Esophagus squamous epithelium (tissue), 5 donors: Measurements from ENCODE around the gene ALDH9A1. TPM values are rescaled to one million over a fixed set of nuclear protein-coding genes. Genes with fewer than 3 reads are reported as not detected.

Experiments used
- DNase-seq: peaks from one replicate; lab custom pipeline; 2025; lab: John Stamatoyannopoulos, UW
- H3K27ac ChIP-seq, 4 donors: fragments of 200-600 bp; sonication (generic); one replicate each; pipeline ENCODE4 v1.5.1; 2016 to 2019; ENCODE audit warnings: mild to moderate bottlenecking in 1 of 4
- H3K27me3 ChIP-seq, 4 donors: fragments of 200-600 bp; sonication (generic); 1 replicate in 3 of 4; 2 replicates in 1 of 4; pipeline versions ENCODE4 v1.5.1 to v1.6.0; 2017 to 2021; ENCODE audit warnings: antibody characterized with exemption in 1 of 4
- H3K36me3 ChIP-seq, 3 donors: fragments of 200-600 bp; sonication (generic); one replicate each; pipeline ENCODE4 v1.5.1; 2016 to 2019
- H3K4me1 ChIP-seq, 3 donors: fragments of 200-600 bp; sonication (generic); one replicate each; pipeline ENCODE4 v1.5.1; 2017 to 2019
- H3K4me3 ChIP-seq, 4 donors: fragments of 200-600 bp; sonication (generic); 1 replicate in 3 of 4; 2 replicates in 1 of 4; pipeline ENCODE4 v1.5.1; 2016 to 2019; ENCODE audit warnings: mild to moderate bottlenecking in 2 of 4, moderate library complexity in 1 of 4
- H3K9me3 ChIP-seq, 3 donors: fragments of 200-600 bp; sonication (generic); one replicate each; pipeline ENCODE4 v1.5.1; 2016 to 2019
- POLR2A ChIP-seq, 4 donors: fragments of 450-650 bp; IDR thresholded peaks; one replicate each; pipeline ENCODE4 v1.6.1; 2017; ENCODE audit warnings: antibody characterized with exemption in 4 of 4, mild to moderate bottlenecking in 4 of 4, moderate library complexity in 3 of 4
- WGBS, 2 donors: methylation state at CpG; one replicate each; pipeline ENCODE4 v1.1.5; 2018; 5-methylcytosine and 5-hydroxymethylcytosine counted together
- intact Hi-C: fragments of 100-400 bp; cut with DNase I; formaldehyde crosslinking; loops from one replicate; pipeline ENCODE4 v1.15.0; 2022
- total RNA-seq, 4 donors: library from RNA; depleted of rRNA; stranded (reverse); fragments of >200 nt; gene quantifications; one replicate each; pipeline ENCODE4 v1.1.0, GENCODE V29; 2016
- TF ChIP-seq, protein P1 (sequence below), 6 experiments: fragments of 450-650 bp in 4 of 6; fragments of 200-600 bp in 2 of 6; sonication (generic) in 2 of 6; IDR thresholded peaks; one replicate each; pipeline ENCODE4 v1.5.1; 2016 to 2019; ENCODE audit warnings: antibody characterized with exemption in 6 of 6, mild to moderate bottlenecking in 4 of 6, moderate library complexity in 4 of 6
- donor health status: DM: yes; HTN: yes; CAD: no.

Gene ALDH9A1
- total RNA-seq, 4 donors from 2014 or later: 120 to 198 (median 158) TPM

DNA sequence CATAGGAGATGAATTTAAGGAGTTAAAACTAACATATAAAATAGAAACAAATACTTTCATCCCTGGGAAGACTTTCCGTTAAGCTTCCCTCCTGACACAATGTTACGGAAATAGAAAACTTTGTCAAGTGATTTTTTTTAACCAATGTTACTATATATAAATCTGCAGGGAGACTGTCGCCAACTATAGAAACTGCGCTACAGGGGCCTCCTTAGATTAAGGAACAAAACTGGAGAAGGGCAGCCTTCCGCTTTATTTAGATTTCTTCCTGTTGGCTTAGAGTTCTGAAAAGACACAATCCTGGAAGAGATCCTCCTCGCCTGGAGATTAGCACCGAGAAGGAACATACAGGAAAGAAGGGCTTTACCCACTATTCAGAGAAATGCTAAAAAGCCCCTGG lies 65.9 kb downstream of the ALDH9A1 start:
- 8 to 13% methylated on average over 7 of the region's 7 CpGs for WGBS, 2 donors
- intact Hi-C loops: no loop called here
- Histone ChIP-seq H3K27me3 (no peaks in the 10 kb centered on the region), H3K4me1 (peaks cover 22 to 65% (median 31%) of the 10 kb centered on the region in 3 donors), H3K4me3 (peak overlapping the region; percentile 45 to 80 (median 67)), H3K27ac (peak overlapping the region; percentile 89 to 96 (median 92)), H3K9me3 (no peaks in the 10 kb centered on the region), H3K36me3 (peaks cover 0 to 10% (median 0%) of the 10 kb centered on the region in 3 donors)
- TF ChIP-seq, protein P1, sequence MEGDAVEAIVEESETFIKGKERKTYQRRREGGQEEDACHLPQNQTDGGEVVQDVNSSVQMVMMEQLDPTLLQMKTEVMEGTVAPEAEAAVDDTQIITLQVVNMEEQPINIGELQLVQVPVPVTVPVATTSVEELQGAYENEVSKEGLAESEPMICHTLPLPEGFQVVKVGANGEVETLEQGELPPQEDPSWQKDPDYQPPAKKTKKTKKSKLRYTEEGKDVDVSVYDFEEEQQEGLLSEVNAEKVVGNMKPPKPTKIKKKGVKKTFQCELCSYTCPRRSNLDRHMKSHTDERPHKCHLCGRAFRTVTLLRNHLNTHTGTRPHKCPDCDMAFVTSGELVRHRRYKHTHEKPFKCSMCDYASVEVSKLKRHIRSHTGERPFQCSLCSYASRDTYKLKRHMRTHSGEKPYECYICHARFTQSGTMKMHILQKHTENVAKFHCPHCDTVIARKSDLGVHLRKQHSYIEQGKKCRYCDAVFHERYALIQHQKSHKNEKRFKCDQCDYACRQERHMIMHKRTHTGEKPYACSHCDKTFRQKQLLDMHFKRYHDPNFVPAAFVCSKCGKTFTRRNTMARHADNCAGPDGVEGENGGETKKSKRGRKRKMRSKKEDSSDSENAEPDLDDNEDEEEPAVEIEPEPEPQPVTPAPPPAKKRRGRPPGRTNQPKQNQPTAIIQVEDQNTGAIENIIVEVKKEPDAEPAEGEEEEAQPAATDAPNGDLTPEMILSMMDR (IDR thresholded peaks at IDR 0.05): no peak
- TF ChIP-seq POLR2A (IDR thresholded peaks at IDR 0.05): no peak
- no peak for DNase-seq

DNA sequence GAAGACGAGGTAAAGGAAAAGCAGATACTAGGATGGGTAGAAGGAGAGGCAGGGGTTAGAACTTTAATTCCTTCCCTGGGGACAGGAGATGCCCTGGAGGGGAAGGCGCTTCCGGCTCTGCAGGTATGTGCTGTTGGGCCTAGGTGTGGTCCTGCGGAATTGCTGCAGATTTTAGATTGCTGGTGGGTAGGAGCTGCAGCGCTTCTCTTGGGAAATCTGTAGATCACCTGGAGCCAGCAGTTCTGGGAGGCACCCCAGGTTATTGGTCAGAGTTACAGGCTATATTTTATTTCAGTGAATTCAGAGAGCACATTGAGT lies 66.3 kb downstream of the ALDH9A1 start:
- Histone ChIP-seq H3K27me3 (no peaks in the 10 kb centered on the region), H3K4me1 (peaks cover 22 to 62% (median 27%) of the 10 kb centered on the region in 3 donors), H3K4me3 (peak overlapping the region; percentile 45 to 80 (median 67)), H3K9me3 (no peaks in the 10 kb centered on the region), H3K27ac (peak overlapping the region; percentile 89 to 96 (median 92)), H3K36me3 (peaks cover 0 to 10% (median 0%) of the 10 kb centered on the region in 3 donors)
- TF ChIP-seq POLR2A (IDR thresholded peaks at IDR 0.05): no peak
- TF ChIP-seq, protein P1 (IDR thresholded peaks at IDR 0.05): no peak
- intact Hi-C loops: no loop called here
- WGBS, 2 donors: 13 to 19% methylated on average over 5 of the region's 5 CpGs
- no peak for DNase-seq

DNA sequence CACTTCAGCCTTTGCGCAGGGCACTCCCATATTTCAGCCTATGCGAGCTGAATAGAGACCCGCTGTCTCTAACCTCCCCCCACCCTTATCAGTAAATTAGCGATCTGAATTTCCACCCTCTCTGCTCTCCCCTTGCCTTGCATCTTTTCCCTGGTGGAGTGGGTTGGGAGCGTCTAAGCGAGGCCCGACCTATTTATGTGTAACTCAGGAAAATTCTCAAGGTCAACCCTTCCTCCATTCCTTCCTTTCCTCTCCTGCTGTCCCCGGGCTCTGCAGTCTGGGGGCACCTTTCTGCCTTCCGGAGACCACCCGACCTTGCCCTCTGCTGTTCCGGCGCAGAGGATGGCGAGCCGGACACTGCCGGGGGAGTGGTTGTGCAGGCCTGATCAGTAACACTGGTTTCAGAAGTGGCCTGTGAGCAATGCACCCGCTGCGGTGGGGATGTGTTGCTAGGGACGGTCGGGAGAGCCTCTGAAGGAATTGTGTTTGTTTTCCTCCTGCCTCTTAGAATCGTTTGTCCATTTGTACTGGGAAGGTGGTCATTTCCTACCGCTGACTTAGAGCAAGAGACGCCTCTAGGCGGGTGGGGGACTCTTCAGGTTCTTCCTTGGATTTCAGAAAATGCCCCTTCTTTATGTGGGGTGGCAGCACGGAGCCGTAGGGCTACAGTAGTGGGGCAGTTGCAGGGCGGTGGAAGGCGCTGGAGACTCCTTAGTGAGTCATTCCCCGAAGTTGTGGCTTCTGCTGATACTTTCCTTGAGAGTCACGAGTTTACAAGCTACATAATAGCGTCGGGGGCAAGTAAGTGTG lies 66.8 kb downstream of the ALDH9A1 start:
- H3K36me3 ChIP-seq: peaks cover 0 to 4% (median 0%) of the 10 kb centered on the region in 3 donors
- peak overlapping the region; percentile 45 to 80 (median 67) for H3K4me3 ChIP-seq
- DNase-seq: no peak
- intact Hi-C loops: no loop called here
- H3K9me3 ChIP-seq: no peaks in the 10 kb centered on the region
- no peaks in the 10 kb centered on the region for H3K27me3 ChIP-seq
- peak overlapping the region; percentile 89 to 96 (median 92) for H3K27ac ChIP-seq
- peaks cover 22 to 56% (median 27%) of the 10 kb centered on the region in 3 donors for H3K4me1 ChIP-seq
- TF ChIP-seq, protein P1 (IDR thresholded peaks at IDR 0.05): peak in 2 of 6 experiments; percentile 4 to 17
- TF ChIP-seq POLR2A (IDR thresholded peaks at IDR 0.05): peak in 1 of 4 donors; percentile 24
- WGBS, 2 donors: 0% methylated on average over 19 to 29 of the region's 31 CpGs

DNA sequence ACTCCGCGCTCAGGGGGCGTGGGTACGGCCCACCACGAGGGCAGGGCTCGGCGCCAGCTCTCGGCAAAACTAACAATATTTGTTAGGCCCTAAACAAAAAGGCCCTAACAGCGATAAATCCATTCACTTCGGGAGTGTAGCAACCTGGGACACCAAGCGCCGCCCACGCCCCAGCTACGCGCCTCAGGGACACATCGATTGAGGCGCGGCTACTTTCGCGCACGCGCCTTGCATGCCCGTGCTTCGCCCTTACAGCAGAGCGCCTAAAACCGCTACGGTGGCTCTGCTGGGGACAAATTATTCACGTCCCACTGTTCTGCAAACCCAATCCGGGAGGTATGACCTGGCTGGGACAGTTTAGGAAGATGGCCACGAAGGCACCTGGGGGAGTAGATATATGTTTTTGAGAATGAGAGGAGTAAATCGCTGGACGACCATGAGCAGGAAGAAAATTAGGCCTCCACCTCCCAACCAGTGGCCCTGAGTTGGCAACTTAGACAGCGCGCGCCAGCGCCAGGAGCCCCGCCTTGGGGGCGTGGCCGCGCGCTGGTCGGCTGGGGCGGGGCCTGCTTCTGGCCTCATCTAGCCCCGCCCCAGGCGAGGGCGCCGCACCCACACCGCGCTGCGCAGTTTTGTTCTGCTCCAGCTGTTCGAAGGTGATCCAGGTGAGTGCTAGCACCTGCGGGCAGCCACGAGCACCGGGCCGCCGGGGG lies 67.6 kb downstream of the ALDH9A1 start, which contains the start of gene MGST3:
Gene MGST3 (plus strand): TSS at position 606 of the 713 bp plus-strand sequence. CDS start 18,614 bp downstream, outside the sequence.
- Histone ChIP-seq H3K4me3 (peak within 1 kb of the TSS; percentile 45 to 80 (median 67)), H3K4me1 (peaks cover 22 to 49% (median 27%) of the 10 kb centered on the region in 3 donors), H3K27me3 (no peaks in the 10 kb centered on the region), H3K36me3 (no peaks in the 10 kb centered on the region), H3K27ac (peak within 1 kb of the TSS; percentile 89 to 96 (median 92)), H3K9me3 (no peaks in the 10 kb centered on the region)
- WGBS, 2 donors: 0 to 1% methylated on average over 22 to 26 of the region's 56 CpGs
- intact Hi-C loops: no loop called here
- peak; percentile 38 for DNase-seq
- TF ChIP-seq, protein P1 (IDR thresholded peaks at IDR 0.05): no peak
- peak in 3 of 4 donors; percentile 37 to 82 (median 82) for TF ChIP-seq POLR2A (IDR thresholded peaks at IDR 0.05)
